ENCODE measurements around the gene CMYA5.

Gene CMYA5

DNA sequence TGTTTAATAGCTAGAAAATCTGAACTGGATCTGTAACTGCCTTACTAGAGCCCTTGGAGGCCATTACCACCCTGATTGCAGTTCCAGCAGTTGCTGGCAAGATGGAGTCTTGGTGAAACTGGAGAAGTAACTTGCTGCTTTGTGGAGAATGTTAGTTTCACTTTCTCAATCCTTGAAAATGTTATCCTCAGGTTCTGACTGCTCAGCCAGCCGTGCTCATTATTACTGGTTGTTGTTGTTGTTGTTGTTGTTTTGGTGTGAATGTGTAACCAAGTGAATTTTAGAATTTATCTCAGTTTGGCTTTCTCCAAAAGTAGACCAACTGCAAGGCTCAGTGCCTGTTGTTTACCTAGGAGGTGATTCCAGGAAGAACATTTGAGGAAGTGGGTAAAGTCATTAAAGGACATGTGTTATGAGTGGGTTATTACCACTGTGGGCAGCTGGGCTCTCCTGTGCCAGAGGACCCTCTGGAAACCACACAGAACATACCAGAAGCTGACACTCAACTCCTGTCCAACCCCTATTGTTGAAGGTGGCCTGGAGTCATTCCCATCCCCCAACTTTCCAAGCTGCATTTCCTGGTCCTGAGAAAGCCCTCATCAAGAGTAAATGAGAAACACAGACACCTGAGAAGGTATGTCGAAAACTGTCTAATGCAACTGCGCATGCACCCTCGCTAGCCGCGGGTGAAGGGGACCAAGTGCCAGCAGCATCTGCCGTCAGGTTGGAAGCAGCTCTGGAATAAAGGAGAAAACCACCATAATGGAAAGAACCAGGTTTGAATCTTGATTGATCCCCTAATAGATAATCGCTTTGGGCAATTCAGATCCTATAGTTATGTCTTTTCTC is 111.6 kb downstream of the CMYA5 start:
- DNase-seq: no peak

DNA sequence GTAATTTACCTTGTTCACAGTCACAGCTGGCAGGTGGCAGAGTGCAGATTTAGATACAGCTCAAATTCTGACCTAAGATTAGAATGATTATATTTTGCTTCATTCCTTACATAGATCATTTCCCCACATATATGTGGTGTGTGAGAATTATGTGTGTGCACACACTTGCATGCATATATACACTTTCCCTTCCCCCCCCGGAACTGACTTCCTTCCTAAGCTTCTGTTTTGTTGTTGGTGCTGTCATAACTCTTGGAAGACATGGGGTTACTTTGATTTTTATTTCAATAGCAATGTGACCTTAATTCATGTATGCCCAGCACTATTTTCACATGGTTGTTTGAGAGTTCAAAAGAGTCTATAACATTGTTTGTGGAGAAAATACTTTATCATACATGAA is 112.8 kb downstream of the CMYA5 start:
- DNase-seq: no peak

DNA sequence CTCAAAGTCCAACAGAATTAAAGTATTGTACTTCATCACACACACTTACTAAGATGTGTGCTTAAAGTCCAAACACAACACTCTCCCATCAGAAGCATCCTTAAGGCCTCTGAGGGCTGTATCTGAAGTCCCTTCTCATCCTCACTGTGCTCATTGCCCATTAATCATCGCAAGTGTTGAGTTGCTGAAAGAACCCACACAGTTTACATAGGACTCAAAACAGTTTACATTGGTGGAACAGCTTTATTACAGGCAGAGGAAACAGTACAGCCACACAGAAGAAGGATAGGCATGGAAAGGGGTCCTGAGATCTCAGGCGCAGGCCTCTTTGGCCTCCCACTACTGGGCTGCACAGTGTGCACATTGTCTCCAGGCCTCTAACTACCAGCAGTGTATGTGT is 113.4 kb downstream of the CMYA5 start:
- no peak for DNase-seq

DNA sequence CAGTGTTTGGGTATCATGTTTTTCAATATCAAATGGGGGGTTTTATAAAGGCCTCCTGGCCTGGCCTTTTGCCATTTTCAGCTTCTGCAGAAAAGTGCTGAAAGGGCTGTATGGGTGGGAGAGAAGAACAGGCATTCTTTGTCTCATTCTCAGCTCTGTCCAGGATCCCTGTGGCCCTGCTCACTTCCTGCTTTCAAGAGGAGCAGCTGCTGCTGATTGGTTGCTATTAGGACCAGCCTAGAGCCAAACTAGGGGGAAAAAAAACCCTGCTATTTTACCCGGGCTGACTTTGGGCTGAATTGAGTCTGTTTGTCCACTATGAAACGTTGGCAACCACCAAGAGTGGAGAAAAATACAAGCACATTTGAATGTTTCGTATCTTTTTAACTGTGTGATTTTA is 117.1 kb downstream of the CMYA5 start:
- DNase-seq: no peak

DNA sequence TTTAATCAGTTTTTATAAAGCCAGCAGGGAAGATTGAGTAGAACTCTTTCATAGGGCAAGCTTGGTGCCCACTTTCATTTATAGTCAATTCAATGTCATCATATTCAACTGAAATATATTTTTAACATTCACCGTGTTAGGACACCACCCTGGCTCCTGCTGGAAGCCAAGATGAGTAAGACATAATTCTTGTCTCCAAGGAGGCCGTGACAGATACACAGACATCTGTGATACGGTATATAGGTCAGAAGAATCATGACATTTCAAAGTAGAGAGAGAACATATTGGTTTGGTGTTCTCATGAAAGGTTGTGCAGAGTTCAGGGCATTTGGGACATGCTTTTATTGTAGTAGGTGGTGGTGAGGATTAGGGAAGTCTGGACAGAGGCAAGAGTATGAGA is 120.1 kb downstream of the CMYA5 start:
- no peak for DNase-seq

DNA sequence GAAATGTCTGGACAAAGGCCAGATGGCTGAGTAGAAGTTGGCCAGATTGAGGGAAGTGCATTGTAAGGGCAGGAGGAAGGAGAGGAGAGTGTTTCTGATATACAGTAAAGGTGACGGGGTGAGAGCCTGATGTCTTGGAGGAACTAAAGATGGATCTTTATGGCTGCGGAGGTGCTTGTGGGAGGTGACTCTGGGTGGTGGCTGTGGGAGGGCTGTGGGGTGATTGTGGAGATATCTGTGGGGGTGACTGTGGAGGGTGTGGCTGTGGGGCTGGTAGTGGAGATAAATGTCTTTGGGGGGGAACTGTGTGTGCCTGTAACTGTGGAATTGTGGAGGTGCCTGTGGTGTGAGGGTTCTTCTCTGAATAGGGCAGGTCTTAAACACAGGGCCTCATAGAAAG is 121.4 kb downstream of the CMYA5 start:
- no peak for DNase-seq

DNA sequence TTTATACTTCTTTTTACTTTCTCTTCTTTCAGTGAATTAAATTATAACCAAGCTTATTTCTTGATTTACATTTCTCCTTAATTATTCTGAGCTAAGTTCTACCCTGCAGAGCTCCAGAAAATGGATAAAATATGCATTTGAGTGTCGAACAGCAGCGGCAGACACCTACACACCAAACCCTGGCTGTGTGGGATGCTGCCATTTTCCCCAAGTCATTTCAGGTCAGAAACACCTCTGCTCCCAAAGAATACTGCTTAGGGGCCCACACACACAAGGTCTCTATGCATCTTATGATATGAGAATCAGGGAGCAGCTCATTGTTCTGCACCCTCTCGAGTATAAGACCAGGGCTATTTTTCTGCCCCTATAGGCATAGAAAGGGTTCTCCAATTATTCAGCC is 122.3 kb downstream of the CMYA5 start:
- DNase-seq: no peak

DNA sequence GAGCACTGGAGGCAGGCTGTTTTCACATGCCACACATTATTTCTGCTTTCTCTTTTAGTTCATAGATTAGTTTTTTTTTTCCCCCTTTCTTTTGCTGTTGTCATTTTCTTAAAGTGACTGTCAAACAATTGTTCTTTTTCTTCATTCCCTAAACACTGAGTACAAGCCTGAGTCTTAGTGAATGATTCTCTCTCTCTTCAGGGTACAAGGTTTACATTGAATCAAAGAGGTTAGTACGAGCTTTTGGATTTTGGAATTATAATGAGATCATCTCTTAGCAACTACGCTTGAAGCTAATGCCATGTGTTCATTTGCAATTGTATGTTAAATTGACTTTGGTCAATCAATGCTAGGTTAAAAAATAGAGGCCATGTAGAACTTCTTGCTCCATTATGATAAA is 125.1 kb downstream of the CMYA5 start:
- DNase-seq: no peak

DNA sequence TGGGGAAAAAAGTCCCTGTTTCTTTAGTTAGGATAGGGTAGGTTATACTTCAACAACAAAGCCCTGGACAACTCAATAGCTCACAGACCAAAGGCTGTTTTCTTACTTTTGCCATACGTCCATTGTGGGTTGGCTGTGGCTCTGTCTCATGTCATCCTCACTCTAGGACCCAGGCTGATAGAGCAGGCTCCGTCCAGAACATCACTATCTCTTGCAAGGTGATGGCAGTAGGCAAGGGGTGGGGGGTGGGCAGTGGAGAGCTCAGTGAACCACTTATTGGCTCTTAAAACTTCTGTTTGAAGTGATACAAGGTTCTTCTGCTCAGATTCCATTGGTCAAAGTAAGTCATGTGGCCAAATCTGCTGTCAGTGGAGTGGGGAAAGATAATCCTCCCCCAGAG is 126.4 kb downstream of the CMYA5 start:
- DNase-seq: no peak

DNA sequence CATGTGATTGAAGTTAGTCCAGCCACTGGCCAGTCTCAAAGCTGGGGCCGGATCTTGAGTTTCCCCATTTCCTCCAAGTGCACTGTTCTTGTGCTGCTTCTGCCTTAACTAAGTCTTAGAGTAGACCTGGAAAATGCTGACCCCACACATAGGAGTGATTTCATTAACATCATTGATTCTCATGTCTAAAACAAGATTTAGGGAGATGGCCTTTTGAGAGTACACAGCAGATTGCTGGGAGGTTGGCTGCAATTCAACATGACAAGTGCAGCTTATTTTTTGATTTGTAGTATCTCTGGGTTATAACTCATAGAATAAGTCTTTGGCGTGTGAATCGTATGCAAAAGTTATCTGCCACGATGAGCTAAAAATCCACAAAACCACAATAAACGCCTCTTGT is 131.0 kb downstream of the CMYA5 start:
- no peak for DNase-seq

DNA sequence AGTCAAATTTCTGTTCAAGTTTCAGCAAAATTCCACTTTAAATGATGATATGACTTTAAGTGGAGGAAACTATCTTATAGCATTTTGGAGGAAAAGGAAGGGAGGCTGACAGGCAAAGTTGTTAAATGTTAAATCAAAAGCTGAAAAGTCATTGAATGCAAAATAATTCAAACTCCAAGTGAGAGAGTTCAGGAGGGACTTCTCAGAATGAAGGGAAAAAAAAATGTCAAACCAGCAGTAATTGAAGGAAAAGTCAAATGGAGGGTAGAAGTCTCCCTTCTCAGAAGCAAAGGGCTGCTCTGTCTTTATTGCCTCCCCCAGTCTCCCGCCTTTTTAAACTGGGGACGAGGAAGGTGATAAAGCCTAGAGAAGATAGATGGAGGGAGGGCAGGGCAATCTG is 134.8 kb downstream of the CMYA5 start:
- DNase-seq: no peak

DNA sequence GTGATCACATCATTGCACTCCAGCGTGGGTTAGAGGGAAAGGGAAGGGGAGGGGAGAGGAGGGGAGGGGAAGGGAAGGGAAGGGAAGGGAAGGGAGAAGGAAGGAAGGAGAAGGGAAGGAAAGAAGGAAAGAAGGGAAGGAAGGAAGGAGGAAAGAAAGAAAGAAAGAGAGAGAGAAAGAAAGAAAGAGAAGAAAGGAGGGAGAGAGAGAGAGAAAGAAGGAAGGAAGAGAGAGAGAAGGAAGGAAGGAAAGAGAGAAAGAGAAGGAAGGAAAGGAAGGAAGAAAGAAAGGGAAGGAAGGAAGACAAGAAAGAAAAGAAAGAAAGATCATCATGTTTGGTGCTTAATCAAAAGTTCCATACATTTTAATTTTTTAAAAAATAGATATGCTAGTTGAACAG is 136.2 kb downstream of the CMYA5 start:
- DNase-seq: no peak

DNA sequence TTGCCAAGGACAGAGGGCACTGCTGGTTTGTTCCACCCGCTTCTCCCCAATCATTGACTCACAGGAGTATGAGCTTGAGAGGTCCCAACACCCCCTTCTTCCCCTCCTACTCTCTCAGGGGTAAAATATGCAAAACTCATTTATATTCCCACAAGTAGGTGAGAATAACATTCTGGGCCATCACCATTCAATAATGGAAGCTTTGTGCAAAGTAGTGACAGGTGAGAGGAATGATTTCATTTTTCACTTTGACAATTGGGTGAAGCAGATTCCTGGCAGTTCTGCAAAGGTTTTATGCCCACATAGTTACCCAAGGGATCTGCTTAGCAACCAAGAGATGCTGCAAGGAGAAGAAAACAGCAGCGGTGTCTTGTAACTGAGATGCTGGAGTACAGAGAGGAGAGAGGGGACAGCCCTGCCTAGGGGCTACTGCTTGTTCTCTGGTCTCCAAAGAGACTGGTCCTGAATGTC is 137.6 kb downstream of the CMYA5 start:
- no peak for DNase-seq

DNA sequence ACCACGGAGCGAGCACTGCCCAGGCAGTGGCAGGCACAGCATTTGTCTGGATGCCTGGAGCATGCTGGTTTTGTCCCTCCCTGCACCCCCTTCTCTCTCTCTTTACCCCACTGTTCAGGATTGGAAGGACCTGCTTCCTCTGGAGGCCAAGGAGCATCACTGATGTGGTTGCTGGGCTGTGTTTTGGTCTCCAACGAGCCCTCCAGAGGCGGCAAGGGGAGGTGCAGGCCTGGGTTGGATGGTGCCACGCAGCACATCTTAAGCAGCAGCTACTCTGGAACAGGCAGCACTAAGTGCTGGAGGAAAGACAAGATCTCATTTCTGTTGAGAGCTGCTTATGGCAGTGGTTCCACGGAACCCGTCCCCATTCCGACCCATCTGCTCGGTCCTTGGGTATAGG is 139.6 kb downstream of the CMYA5 start:
- DNase-seq: no peak

DNA sequence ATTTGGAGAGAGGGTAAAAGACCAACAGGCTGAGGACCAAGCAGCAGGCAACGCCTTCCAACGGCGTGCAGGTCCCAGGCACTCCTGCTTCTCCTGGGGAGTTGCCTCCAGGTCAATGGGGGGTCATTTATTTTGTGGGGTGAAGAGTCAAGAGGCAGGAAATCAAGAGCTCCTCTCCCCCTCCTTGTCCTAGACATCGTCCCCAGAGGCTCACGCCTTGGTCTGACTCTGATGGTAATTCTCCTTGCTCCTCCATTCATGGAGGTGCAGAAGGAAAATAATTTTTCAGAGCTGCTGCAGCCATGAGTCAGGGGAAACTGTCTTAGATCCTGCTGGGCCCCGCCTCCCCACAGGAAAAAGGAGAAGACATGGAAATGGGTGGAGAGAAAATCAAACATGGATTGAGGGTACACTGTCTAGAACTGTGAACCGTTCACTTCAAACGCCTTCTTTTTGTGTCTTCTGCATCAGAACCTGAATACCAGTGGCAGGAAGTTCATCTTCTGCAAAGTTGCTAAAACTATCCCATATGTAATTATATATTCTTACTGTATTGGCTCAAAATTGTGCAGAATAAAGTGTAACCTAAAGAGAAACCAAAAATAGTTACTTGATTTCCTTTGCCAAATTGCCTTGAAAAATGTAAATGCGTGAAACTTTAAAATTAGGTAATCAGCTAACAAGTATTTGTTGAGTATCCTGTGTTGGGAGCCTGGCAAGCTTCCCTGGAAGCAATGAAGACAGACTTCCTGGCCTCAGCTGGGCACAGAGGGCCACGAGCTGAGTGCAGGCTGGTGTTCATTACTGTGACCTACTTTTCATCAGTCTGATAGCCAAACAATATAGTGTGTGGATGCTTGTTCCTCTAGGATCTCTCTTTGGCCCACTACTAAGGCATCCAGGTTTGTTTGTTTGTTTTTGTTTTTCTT is 142.0 kb downstream of the CMYA5 start:
- no peak for DNase-seq

DNA sequence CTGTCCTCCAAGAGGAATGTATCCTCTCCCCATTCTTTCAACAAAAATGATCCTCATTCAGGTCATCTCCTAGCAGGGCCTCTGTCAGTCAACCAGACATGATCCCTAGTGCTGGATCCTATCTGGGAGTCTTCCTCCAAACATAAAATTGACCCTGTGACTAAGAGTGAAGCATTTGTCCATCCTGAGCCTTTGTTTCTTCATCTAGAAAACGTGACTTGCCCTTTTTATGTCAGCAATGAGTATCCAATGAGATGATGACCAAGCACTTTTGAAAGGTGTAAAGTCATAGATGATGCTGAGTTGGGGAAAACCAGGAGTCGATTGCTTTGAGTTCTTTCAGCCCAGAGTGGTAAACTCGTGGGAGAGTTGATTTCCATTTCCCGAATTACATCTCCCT is 143.3 kb downstream of the CMYA5 start:
- no peak for DNase-seq

DNA sequence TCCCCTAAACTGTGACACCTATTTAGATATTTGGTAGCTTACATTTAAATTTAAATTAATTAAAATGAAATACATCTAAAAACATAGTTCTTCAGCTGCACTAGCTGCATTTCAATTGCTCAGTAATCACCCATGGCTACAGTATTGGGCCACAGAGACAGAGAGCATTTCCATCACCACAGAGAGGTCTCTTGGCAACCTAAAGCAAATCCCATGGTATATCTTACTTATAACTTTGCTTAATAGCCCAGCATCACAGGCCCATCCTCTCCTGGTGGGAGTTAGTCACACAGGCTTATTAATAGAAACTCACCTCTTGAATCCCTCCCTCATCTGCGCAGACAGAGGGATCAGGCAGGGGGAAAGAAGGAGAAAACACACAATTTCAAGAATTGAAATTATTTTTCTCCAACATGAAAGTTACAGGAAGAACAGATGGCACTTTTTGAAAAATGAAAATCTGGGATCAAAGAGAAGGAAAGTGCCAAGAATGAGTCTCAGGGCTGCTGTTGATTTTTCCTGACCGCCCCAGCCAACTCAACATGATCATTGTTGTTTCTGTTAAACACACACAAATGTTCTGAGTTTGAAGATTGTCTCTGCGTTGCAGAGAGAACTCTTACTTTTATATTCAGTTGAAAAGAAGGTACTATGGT is 144.6 kb downstream of the CMYA5 start:
- no peak for DNase-seq

DNA sequence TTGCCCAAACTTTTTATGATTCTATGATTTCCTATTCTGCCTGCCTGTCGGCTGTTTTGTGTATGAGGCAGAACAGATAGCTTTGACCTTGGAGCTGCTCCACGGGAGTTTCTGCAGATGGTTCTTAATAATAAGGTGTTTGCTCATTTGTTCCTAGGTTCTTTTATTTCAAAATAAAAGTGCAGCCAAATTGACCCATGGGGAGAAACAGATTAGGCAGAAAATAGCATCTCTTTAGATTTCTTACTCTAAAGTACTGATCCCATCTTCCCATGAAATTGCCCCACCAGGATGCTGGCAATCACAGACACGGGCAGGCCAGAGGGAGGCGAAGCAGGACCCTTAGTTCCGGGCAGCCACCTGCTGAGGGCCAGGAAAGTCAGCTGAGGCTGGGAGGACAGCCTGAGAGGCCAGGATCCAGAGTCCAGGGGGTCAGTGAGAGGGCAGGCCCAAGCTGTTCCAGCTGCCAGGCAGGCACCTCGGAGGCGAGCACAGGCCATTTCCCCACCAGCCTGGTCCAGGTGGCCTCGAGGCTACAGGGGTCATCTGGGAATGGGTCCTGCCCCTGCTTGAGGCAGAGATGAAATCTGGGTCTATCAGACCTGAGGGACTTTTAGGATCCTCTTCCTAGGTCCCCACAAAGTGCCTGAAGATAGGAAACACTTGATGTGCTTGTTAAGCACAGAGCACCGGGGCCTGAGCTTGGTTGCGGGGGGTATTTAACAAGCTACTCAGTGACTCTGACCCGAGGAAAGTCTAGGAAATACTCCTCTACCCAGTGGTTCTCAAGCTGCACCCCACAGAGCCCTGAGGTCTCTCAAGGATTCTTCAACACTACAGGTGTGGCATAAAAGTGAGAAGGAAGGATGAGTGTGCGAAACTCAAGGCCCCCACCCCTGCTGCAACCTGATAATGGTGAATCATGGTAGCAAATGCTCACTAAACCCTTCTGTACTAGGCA is 145.4 kb downstream of the CMYA5 start:
- no peak for DNase-seq

DNA sequence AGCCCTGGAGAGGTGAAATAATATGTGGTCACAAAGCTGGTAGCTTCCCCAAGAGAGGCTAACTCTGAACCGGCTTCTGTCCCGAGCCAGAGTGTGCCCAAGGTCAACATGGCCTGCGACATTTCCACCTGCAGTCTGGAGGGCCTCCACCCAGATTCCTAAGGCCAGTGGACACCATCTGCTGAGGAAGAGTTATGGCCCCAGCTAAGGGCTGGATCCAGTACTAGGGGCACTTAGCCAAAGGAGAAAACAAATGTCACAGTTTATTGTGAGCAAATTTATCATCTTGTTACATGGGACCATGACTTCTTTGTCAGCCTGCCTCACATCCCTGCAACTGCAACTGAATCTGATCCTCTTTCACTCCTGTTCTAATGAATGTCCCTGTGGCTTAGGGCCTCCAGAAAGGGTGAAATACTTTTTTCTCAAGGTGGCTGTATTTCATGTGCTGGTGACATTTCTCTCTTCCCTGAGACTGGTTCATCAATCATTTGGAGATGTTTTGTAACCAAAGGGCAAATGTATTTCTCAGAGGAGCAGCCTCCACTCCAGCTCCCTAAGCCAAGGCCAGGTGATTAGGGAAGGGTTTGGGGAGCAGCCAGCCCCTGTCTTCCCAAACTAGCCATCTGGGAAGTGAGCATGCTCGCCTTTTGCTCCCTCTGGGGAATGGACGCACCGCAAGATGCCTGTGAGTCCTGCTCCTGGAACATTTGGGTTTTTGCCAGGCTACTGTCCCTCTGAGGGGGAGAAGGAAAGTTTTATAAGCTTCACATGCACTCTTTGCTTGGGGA is 148.3 kb downstream of the CMYA5 start:
- no peak for DNase-seq

DNA sequence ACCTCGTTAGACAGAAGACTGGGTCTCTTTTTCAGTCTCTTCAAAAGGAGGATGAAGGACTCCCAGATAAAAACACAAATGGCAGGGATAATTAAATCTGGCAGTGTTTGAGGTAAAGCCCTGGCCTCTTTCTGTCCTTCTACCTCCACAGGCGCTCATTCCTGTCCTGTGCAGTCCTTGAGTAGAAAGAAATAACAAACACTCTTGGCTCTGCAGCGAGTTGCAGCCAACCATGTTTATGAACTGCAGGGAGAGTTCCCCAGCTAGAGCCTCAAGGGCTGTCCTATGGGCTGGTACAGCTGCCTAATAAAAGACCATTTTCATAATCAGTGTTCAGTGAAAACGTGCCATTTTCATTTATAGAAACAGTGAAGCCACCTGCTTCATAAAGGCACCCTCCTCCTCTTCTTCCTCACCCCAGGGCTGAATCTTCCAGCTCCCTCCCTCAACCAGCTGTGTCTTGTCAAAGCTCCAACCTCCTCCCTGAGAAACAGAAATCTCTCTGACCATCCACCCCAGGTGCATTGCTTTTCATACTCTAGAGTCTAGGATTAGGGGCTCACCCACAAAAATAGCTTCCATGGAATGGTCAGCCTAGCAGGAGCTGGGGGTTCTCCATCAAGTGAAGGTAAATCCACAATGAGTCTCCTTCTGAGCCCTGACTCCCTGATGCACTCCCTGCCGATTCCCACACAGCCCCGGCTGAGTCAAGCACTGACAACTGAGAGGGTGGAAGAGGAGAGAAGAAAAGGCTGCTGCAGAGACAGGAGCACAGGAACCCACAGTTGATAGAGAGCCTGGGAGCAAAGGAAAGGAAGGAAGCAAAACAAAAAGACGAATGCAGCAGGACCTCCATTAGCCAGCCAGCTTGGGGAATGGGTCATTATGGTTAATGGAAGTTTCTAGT is 150.7 kb downstream of the CMYA5 start:
- no peak for DNase-seq
